Eye (tissue), 1 donor: Measurements from ENCODE around the gene ARHGEF19.
A peak's percentile ranks its signal among the peaks of the same experiment; 100 is the strongest.
"Not testable (repeated sequence)": the region's sequence is repeated elsewhere in the genome, so short reads cannot be mapped to it uniquely, and the experiment has no call there.

Source experiments
- DNase-seq: peaks from one replicate; pipeline ENCODE4 v3.0.0-alpha.2; 2015

Gene ARHGEF19

GRCh38 chr1:16163608-16164212 lies 48.7 kb downstream of the ARHGEF19 start:
- DNase-seq: not testable (repeated sequence)

DNA sequence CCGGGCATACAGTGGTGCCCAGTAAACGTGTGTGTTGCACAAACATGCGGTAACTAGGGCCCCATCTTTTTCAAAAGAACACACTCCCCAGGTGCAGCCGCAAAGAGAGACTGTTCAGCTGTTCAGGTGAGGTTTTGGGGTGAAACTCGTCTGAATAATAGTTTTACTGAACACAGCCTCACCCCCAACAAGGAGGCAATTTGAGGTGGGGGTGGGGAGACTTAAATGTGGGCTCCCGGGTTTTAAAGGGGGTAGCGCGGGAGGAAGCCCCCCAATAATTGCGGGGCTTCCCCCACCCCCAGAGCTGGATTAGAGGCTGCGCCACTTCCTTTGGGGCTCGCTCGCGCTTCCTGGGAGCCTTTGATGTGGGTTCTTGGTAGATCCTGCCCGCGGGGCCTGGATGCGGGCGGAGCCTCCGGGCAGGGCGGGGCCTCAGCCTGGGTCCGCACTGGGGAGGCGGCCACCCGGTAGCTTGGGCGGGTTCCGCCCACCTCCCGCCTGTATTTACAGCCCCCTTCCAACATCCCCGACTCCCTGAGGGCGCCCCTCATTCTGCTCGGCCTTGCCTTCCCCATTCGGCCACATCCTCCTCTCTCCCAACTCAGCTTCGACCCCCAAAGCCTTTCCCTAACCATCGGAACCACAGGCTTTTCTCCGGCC lies 50.2 kb downstream of the ARHGEF19 start:
- DNase-seq: no peak

GRCh38 chr1:16161717-16162116 lies 50.7 kb downstream of the ARHGEF19 start:
- no peak for DNase-seq

GRCh38 chr1:16158993-16159831 lies 53.2 kb downstream of the ARHGEF19 start:
- DNase-seq: no peak

GRCh38 chr1:16158025-16158424 lies 54.4 kb downstream of the ARHGEF19 start:
- no peak for DNase-seq

DNA sequence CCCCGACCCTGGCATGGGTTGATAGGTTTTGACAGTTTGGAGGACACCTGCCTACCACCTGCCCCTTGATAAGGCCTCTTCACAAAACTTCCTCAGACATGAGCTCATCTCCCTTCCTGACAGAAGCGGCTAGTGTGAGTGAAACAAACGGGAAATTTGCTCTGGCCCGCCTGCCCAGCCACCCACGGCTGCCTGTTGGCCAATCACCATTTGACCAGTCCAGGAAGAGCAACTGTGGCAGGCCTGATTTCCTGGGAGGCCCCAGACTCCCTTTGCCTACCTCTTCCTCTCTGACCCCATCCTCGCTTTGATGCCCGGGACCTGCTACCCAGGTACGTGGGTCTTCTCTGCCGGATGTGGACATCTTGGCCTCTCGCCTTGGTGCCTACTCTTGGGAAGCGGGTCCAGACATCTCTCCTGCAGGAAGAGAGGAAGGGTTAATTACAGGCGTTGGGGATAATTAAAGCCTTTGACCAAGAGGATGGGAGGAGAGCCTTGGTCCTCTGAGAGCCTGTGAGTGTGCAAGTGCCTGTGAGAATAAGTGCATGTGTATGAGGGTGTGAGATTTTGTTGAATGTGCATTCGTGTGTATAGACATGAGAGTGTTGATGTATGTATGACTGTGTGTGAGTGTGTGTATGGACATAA lies 55.5 kb downstream of the ARHGEF19 start:
- DNase-seq: no peak

- DNase-seq: peak; percentile 98
Observed at GRCh38 chr1:16155537-16156410, 56.7 kb downstream of the ARHGEF19 start, which contains the start of gene EPHA2. TSS of gene EPHA2 (minus strand) at chr1:16156069. CDS start at chr1:16155932, 137 bp downstream.

GRCh38 chr1:16153999-16154673 lies 58.3 kb downstream of the ARHGEF19 start:
- DNase-seq: peak; percentile 77

DNA sequence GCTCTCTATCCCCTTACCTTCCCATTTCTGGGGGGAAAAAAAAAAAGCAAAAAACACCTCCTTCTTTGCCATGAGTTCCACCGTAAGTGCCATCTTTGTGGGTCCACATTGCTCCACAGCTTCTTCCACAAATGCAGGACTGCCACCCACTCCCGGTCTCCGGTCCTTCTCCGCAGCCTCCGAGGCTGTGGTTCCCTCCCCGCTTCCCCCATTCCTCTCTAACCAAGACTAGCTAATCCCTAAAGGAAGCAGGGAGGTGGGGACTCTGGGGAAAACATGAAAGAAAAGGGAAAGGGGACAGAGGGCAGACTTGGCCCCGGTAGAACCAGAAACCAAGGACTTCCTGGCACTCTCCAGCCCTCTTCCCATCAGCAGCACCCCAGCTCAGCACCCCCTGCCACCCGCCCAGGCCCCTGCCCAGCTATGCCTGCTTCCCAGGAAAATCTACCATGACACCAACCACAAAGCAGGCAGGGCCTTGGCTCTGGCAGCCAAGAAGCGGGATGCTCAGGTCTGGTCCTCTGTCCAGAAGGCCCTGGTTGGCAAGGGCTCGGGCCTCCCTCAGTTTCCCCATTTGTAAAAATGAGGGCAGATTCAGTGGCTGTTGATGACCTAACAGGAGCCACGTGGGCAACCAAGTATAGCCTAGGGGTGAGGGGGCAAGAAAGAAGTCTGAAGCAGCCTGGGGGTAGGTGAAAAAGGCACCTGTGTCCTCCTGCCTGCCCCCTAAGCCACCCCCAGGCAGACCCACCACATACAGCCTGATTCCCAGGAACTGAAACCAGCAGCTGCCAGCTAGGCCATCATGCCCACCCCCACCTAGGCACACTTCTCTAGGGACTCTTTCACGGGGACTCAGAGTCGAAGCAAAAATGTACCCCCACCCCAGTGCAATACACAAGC lies 59.1 kb downstream of the ARHGEF19 start:
- peak; percentile 68 for DNase-seq

DNA sequence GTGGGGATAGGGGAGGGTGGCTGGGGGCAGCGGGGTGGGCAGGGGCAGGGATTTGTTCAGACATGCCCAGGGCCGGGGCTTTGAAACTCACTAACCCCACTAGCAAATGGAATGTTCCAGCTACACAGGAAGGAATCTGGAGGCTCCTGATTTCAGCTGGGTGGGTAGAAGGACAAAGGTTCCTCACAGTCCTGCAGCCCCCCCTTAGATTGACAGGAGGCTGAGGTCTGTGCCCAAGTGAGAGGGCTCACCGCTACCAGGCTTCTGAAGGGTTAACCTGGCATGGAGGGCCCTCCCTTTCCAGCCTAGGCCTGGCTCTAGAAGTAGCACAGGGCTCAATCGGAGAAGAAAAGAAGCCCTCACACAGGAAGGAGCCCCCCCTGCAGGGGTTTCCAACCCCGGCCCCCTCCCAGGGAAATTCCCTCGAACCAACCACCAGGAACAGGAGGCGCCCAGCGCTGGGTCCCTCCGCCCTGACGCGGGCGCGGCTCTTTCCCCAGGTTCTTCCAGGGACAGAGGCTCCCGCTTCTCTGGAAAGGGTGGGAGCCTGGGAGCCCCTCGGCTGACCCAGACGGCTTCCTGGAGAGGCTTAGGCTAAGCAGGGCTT lies 59.9 kb downstream of the ARHGEF19 start:
- DNase-seq: peak; percentile 73

GRCh38 chr1:16151995-16152384 lies 60.5 kb downstream of the ARHGEF19 start:
- DNase-seq: no peak

- peak; percentile 70 for DNase-seq
Observed at GRCh38 chr1:16151196-16151994, 61.1 kb downstream of the ARHGEF19 start.

GRCh38 chr1:16150508-16150907 lies 61.9 kb downstream of the ARHGEF19 start:
- no peak for DNase-seq

DNA sequence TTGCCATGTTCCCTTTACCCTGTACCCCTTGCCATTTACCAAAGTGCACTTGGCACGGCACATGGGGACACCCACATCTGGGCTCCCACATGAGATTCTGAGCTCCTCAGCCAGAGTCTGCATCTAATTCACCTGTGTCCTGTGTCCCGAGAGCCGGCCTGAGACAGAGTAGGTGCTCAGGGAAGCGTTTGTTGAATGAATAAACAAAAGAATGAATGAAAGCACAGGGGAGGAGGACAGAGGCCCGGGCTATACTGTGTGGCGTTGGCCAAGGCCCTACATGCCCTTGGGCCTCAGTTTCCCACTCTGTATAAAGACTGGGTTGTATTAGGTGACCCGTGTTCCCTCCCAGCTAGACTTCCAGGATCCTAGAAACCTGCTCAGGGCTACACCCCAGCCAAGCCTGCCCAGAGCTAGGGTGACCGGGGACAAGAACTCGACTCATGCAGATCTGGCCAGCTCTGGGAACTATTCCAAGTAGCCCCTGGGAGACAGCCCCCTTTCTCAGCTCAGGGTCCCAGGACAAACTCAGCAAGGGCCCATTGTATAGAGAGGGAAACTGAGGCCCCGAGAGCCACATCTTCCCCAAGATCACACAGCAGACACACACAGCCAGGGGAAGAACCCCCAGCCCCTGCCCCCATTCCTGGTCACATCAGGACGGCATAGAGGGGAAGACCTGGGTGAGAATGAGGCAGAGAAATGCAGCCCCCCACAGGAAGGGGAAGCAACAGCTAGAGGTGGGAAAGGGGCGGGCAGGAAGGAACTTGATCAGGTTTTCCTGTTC lies 62.6 kb downstream of the ARHGEF19 start:
- DNase-seq: no peak

DNA sequence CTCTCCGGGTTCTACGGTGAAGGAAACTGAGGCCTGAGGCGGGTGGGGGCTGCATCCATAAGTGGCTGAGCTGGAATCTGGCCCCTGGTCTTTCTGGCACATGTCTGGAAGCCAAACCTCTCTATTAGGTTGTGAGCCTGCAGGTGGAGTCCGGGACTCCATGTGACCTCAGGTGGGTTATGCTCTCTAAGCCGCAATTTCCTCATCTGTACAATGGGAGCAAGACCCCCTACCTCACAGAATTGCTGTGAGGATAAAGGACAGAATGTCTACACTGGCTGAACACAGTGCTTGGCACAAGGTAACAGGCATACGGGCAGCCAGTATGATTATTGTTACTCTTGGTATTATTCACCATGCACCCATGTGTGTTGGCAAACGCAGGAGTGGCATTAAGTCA lies 63.3 kb downstream of the ARHGEF19 start:
- DNase-seq: no peak

GRCh38 chr1:16148329-16149092 lies 63.9 kb downstream of the ARHGEF19 start:
- DNase-seq: no peak
